ENCODE data around the gene PLD3. TPM values are rescaled to one million over a fixed set of nuclear protein-coding genes. Genes with fewer than 3 reads are reported as not detected.

The PLD3 gene
- total and polyA plus RNA-seq, 2 donors (not counting 1 experiment from before 2014, with no cell fraction given): 208 to 230 TPM

DNA sequence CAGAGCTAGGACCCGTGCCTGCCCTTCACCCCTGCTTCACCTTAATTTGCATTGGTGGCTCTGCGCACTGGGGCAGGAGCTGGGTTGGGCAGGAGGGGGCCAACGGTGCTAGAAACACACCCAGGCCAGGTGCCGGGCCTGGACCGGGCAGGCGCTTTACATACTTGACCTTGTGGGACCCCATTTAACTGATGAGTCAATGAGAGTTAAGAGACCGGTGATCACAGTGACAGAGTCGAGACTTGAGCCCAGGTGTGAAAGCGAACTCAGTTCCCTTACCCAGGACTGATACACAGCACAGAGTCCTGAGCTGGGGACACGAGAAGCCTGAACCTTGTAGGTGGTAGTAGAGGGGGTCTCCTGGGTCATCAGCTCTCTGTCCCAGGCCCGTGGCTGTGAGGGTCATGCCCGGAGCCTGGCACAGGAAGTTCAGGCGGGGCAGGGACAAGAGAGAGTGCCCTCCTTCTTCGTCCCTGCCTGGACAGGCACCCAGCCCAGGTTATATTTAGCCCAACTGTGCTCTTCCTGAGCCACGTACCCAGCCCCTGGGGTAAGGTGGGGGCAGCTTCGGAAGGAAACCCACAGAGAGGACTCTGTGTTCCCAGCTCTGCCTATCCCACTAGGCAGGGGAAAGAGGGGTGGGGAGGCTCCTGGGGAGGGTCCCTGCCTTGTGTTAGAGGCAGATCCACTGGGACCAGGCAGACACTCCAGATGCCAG, 62.8 kb downstream of the PLD3 start:
- no peaks in the 10 kb centered on the region for H3K36me3 ChIP-seq (ENCODE audit: control insufficient read depth, insufficient read depth, low read length)
- TF ChIP-seq, protein P1, sequence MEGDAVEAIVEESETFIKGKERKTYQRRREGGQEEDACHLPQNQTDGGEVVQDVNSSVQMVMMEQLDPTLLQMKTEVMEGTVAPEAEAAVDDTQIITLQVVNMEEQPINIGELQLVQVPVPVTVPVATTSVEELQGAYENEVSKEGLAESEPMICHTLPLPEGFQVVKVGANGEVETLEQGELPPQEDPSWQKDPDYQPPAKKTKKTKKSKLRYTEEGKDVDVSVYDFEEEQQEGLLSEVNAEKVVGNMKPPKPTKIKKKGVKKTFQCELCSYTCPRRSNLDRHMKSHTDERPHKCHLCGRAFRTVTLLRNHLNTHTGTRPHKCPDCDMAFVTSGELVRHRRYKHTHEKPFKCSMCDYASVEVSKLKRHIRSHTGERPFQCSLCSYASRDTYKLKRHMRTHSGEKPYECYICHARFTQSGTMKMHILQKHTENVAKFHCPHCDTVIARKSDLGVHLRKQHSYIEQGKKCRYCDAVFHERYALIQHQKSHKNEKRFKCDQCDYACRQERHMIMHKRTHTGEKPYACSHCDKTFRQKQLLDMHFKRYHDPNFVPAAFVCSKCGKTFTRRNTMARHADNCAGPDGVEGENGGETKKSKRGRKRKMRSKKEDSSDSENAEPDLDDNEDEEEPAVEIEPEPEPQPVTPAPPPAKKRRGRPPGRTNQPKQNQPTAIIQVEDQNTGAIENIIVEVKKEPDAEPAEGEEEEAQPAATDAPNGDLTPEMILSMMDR (conservative IDR thresholded peaks at IDR 0.05 in 1 of 2, IDR thresholded peaks at IDR 0.05 in 1 of 2; ENCODE audit: low read depth in 1 of 2, low read length in 2 of 2): no peak
- TF ChIP-seq EZH2 (IDR thresholded peaks at IDR 0.05; ENCODE audit: low read length, missing control alignments): no peak
- no peak overlapping the region for H3K4me3 ChIP-seq (replicated peaks in 1 of 4; ENCODE audit: control extremely low read depth in 1 of 4, insufficient read depth in 1 of 4, low read depth in 3 of 4, low read length in 4 of 4)
- H3K4me1 ChIP-seq (ENCODE audit: control insufficient read depth, extremely low read depth, insufficient read depth, low read length): no peaks in the 10 kb centered on the region
- no peaks in the 10 kb centered on the region for H3K79me2 ChIP-seq (ENCODE audit: control insufficient read depth, insufficient read depth, low read length)
- no peak overlapping the region for H3K27ac ChIP-seq (ENCODE audit: insufficient read depth, low read length)
- no peaks in the 10 kb centered on the region for H3K9me3 ChIP-seq (ENCODE audit: control insufficient read depth, insufficient read depth, low read depth, low read length)
- DNase-seq (ENCODE audit: low read depth in 2 of 2): no peak
- H3K9ac ChIP-seq (ENCODE audit: insufficient read depth, low read length): no peak overlapping the region
- no peak overlapping the region for H3K4me2 ChIP-seq (ENCODE audit: extremely low read depth, insufficient read depth, low read length)
- no peaks in the 10 kb centered on the region for H3K27me3 ChIP-seq (ENCODE audit: control insufficient read depth, insufficient read depth, low read length)
- no peaks in the 10 kb centered on the region for H4K20me1 ChIP-seq (ENCODE audit: control insufficient read depth, extremely low read depth, insufficient read depth, low read length)
- no peak overlapping the region for H2AFZ ChIP-seq (ENCODE audit: low read length)

DNA sequence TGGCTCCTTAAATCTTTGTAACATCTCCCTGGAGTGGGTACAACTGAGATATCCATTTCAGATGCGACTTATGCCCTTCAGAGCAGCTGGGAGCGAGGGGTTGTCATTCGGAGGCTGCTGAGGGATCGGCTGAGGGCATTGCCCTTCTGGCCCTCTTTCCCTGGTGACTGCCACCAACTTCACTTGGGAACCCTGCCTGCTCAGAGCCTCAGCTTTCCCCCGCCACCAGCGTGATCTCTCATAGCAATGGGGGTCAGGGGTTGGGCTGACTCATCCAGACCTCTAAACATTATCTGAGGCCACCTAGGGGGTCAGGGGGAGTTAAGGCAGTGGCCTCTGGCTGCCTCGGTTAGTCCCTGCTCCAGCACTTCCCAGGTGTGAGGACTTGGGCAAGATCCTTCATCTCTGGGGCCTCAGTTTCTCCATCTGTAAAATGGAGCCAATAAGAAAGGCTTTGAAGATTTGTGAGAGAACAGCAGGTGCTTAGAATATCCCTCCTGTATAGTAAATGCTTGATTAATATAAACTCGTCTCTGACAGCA, 63.5 kb downstream of the PLD3 start:
- no peak overlapping the region for H3K9ac ChIP-seq (ENCODE audit: insufficient read depth, low read length)
- no peak overlapping the region for H3K27ac ChIP-seq (ENCODE audit: insufficient read depth, low read length)
- H3K27me3 ChIP-seq (ENCODE audit: control insufficient read depth, insufficient read depth, low read length): no peaks in the 10 kb centered on the region
- H4K20me1 ChIP-seq (ENCODE audit: control insufficient read depth, extremely low read depth, insufficient read depth, low read length): no peaks in the 10 kb centered on the region
- H3K9me3 ChIP-seq (ENCODE audit: control insufficient read depth, insufficient read depth, low read depth, low read length): no peaks in the 10 kb centered on the region
- H2AFZ ChIP-seq (ENCODE audit: low read length): no peak overlapping the region
- peaks cover 2% of the 10 kb centered on the region for H3K4me1 ChIP-seq (ENCODE audit: control insufficient read depth, extremely low read depth, insufficient read depth, low read length)
- no peak for TF ChIP-seq EZH2 (IDR thresholded peaks at IDR 0.05; ENCODE audit: low read length, missing control alignments)
- DNase-seq (ENCODE audit: low read depth in 2 of 2): no peak
- no peaks in the 10 kb centered on the region for H3K79me2 ChIP-seq (ENCODE audit: control insufficient read depth, insufficient read depth, low read length)
- H3K36me3 ChIP-seq (ENCODE audit: control insufficient read depth, insufficient read depth, low read length): no peaks in the 10 kb centered on the region
- H3K4me3 ChIP-seq (replicated peaks in 1 of 4; ENCODE audit: control extremely low read depth in 1 of 4, insufficient read depth in 1 of 4, low read depth in 3 of 4, low read length in 4 of 4): no peak overlapping the region
- no peak overlapping the region for H3K4me2 ChIP-seq (ENCODE audit: extremely low read depth, insufficient read depth, low read length)

DNA sequence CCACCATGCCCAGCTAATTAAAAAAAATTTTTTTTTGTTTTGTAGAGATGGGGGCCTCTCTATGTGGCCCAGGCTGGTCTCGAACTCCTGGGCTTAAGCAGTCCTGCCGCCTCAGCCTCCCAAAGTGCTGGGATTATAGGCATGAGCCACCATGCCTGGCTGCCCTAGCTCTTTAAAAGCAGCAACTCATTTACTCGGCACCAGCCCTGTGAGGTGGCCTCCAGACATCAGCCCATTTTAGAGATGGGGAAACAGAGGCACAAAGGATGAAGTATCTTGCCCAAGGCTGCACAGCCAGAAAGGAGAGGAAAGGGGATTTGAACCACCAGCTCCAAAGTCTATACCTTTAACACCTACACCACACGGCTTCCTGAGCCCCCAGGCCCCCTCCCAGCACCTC, 64.4 kb downstream of the PLD3 start:
- no peaks in the 10 kb centered on the region for H3K9me3 ChIP-seq (ENCODE audit: control insufficient read depth, insufficient read depth, low read depth, low read length)
- H3K4me3 ChIP-seq (replicated peaks in 1 of 4; ENCODE audit: control extremely low read depth in 1 of 4, insufficient read depth in 1 of 4, low read depth in 3 of 4, low read length in 4 of 4): no peak overlapping the region
- no peak overlapping the region for H2AFZ ChIP-seq (ENCODE audit: low read length)
- H4K20me1 ChIP-seq (ENCODE audit: control insufficient read depth, extremely low read depth, insufficient read depth, low read length): no peaks in the 10 kb centered on the region
- DNase-seq (ENCODE audit: low read depth in 2 of 2): no peak
- H3K4me2 ChIP-seq (ENCODE audit: extremely low read depth, insufficient read depth, low read length): no peak overlapping the region
- no peak overlapping the region for H3K27ac ChIP-seq (ENCODE audit: insufficient read depth, low read length)
- TF ChIP-seq, protein P1 (conservative IDR thresholded peaks at IDR 0.05 in 1 of 2, IDR thresholded peaks at IDR 0.05 in 1 of 2; ENCODE audit: low read depth in 1 of 2, low read length in 2 of 2): no peak
- no peak for TF ChIP-seq EZH2 (IDR thresholded peaks at IDR 0.05; ENCODE audit: low read length, missing control alignments)
- no peak overlapping the region for H3K9ac ChIP-seq (ENCODE audit: insufficient read depth, low read length)
- no peaks in the 10 kb centered on the region for H3K36me3 ChIP-seq (ENCODE audit: control insufficient read depth, insufficient read depth, low read length)
- no peaks in the 10 kb centered on the region for H3K79me2 ChIP-seq (ENCODE audit: control insufficient read depth, insufficient read depth, low read length)
- H3K27me3 ChIP-seq (ENCODE audit: control insufficient read depth, insufficient read depth, low read length): no peaks in the 10 kb centered on the region
- H3K4me1 ChIP-seq (ENCODE audit: control insufficient read depth, extremely low read depth, insufficient read depth, low read length): peaks cover 6% of the 10 kb centered on the region

Data from fibroblast of lung (primary cell).